ENCODE data around the gene RRP7A. TPM values are rescaled to one million over a fixed set of nuclear protein-coding genes. Genes with fewer than 3 reads are reported as not detected.
"Not testable (repeated sequence)": the region's sequence is repeated elsewhere in the genome, so short reads cannot be mapped to it uniquely, and the experiment has no call there.

Gene RRP7A, protein sequence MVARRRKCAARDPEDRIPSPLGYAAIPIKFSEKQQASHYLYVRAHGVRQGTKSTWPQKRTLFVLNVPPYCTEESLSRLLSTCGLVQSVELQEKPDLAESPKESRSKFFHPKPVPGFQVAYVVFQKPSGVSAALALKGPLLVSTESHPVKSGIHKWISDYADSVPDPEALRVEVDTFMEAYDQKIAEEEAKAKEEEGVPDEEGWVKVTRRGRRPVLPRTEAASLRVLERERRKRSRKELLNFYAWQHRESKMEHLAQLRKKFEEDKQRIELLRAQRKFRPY
- 10 to 100 TPM; 21.8 to 34.7 (median 32.6) TPM for polyA plus RNA-seq (ENCODE audit: insufficient read length in 4 of 4)

- peak; percentile 34 to 54 (median 40) for DNase-seq (ENCODE audit: low read depth in 4 of 4, low spot score in 3 of 4)
Measured at GRCh38 chr22:42519525-42520401, at the start of gene RRP7A. TSS of gene RRP7A (minus strand) at chr22:42519796. CDS start at chr22:42519786, 10 bp downstream.

- DNase-seq (ENCODE audit: low read depth in 4 of 4, low spot score in 3 of 4): not testable (repeated sequence)
Measured at GRCh38 chr22:42567950-42568349, 48.4 kb upstream of the RRP7A start.

- DNase-seq (ENCODE audit: low read depth in 4 of 4, low spot score in 3 of 4): no peak
Measured at GRCh38 chr22:42565956-42566355, 46.4 kb upstream of the RRP7A start.

DNA sequence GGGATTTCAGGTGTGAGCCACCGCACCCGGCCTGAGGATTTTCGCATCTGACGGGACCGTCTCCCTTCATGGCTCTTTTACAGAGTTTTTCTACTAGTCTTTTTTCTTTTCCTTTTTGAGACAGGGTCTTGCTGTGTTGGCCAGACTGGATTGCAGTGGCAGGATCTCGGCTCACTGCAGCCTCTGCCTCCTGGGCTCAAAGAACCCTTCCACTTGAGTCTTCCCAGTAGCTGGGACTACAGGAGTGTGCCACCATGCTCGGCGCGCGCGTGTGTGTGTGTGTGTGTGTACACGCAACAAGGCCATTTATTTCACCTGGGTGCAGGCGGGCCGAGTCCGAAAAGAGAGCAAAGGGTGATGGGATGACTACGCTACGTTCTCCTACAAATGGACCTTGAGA lies 45.1 kb upstream of the RRP7A start:
- no peak for DNase-seq (ENCODE audit: low read depth in 4 of 4, low spot score in 3 of 4)

DNA sequence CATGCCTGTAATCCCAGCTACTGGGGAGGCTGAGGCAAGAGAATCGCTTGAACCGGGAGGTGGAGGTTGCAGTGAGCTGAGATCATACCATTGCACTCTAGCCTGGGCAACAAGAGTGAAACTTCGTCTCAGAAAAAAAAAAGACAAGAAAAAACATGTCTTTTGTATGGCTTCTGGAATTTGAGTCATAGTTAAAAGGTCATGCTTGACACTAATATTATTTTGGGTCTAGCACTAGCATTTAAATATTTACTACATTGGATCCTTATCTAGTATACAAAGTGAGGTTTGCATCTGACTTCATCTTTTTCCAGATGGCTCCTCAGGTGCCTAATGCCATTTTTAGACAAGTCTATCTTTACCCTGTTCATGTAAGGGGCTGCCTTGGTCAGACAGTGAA lies 44.3 kb upstream of the RRP7A start:
- not testable (repeated sequence) for DNase-seq (ENCODE audit: low read depth in 4 of 4, low spot score in 3 of 4)

GRCh38 chr22:42562684-42563083 lies 43.1 kb upstream of the RRP7A start:
- DNase-seq (ENCODE audit: low read depth in 4 of 4, low spot score in 3 of 4): no peak

DNA sequence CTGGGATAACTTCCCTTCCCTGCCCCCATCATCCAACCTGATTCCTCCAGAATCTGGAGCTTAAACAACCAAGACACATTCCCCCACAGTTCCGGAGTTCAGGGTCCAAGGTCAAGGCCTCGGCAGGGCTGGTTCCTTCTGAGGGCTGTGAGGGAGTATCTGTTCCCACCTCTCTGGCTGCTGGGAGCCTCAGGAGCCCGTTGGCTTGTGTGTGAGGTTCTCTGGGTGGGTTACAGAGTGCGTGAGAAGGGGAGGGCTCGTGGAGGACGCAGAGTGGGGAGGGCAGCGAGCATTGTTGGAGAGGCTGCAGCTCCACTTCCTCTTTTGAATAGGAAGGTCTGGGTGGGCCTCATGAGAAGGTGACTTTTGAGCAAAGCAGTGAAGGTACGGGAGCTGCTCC lies 42.7 kb upstream of the RRP7A start:
- DNase-seq (ENCODE audit: low read depth in 4 of 4, low spot score in 3 of 4): no peak

GRCh38 chr22:42561856-42562255 lies 42.3 kb upstream of the RRP7A start:
- no peak for DNase-seq (ENCODE audit: low read depth in 4 of 4, low spot score in 3 of 4)

DNA sequence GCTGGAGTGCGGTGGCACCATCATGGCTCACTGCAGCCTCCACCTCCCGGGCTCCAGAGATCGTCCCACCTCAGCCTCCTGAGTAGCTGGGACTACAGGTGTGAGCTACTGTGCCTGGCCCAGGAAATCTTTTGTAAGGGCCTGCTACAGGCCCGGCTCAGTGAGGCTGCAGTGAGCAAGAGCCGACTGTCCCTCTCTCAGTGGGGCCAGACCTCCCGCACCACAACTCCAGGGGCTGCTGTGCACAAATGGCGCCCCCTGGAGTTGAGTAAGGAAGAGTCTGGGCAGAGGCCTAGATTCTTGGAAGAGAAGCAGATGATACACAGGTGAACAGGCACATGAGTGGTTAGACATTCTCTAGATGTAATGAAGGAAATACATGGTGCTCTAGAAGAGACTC lies 41.2 kb upstream of the RRP7A start:
- no peak for DNase-seq (ENCODE audit: low read depth in 4 of 4, low spot score in 3 of 4)

- no peak for DNase-seq (ENCODE audit: low read depth in 4 of 4, low spot score in 3 of 4)
Measured at GRCh38 chr22:42560381-42560780, 40.8 kb upstream of the RRP7A start.

- peak; percentile 61 to 64 (median 62) for DNase-seq (ENCODE audit: low read depth in 4 of 4, low spot score in 3 of 4)
Measured at GRCh38 chr22:42553475-42554361, 34.1 kb upstream of the RRP7A start, which contains the start of gene SERHL2. TSS of gene SERHL2 (plus strand) at chr22:42553956. CDS start at chr22:42554021, 65 bp downstream.

DNA sequence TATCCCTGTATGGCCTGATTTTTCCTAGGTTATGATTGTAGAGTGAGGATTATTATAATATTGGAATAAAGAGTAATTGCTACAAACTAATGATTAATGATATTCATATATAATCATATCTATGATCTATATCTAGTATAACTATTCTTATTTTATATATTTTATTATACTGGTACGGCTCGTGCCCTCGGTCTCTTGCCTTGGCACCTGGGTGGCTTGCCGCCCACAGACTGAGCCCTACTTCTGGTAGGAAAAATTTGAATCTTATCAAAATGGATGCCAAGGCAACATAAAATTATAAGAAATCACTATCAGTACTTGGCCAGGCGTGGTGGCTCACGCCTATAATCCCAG lies 32.7 kb upstream of the RRP7A start:
- DNase-seq (ENCODE audit: low read depth in 4 of 4, low spot score in 3 of 4): not testable (repeated sequence)

GRCh38 chr22:42549331-42550060 lies 29.9 kb upstream of the RRP7A start:
- no peak for DNase-seq (ENCODE audit: low read depth in 4 of 4, low spot score in 3 of 4)

- no peak for DNase-seq (ENCODE audit: low read depth in 4 of 4, low spot score in 3 of 4)
Measured at GRCh38 chr22:42548597-42549330, 29.2 kb upstream of the RRP7A start.

DNA sequence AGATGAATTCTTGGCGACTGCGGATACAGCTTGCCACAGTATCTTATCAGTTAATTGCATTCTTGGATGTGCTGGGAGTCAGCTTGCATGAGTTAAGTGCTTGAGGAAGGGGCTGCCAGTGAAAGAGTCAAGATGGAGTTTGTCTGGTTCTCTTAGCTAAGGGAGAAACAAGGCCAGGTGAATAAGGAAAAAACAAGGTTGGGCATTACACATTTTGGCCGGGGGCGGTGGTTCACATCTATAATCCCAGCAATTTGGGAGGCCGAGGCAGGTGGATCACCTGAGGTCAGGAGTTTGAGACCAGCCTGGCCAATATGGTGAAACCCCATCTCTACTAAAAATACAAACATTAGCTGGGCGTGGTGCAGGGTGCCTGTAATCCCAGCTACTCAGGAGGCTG lies 28.5 kb upstream of the RRP7A start:
- DNase-seq (ENCODE audit: low read depth in 4 of 4, low spot score in 3 of 4): not testable (repeated sequence)

- DNase-seq (ENCODE audit: low read depth in 4 of 4, low spot score in 3 of 4): no peak
Measured at GRCh38 chr22:42547562-42547961, 28.0 kb upstream of the RRP7A start.

DNA sequence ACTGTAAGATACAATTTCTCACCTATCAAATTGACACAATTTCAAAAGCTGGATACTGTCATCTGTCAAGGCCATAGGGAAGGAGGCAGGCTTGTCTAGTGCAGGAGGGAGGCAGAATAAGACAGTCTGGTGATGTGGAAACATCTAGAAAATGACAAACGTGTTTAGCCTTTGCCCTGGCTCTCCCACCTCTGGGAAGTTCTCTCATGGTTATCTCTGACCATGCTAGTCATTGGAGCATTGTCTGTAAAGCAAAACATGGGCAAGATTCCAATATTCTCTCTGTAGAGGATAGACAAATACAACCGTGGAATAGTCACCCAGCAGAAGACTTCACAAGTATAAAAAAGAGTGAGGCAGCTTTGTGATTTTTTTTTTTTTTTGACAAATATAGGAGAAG lies 25.1 kb upstream of the RRP7A start:
- no peak for DNase-seq (ENCODE audit: low read depth in 4 of 4, low spot score in 3 of 4)

- not testable (repeated sequence) for DNase-seq (ENCODE audit: low read depth in 4 of 4, low spot score in 3 of 4)
Measured at GRCh38 chr22:42539236-42539771, 19.7 kb upstream of the RRP7A start.

DNA sequence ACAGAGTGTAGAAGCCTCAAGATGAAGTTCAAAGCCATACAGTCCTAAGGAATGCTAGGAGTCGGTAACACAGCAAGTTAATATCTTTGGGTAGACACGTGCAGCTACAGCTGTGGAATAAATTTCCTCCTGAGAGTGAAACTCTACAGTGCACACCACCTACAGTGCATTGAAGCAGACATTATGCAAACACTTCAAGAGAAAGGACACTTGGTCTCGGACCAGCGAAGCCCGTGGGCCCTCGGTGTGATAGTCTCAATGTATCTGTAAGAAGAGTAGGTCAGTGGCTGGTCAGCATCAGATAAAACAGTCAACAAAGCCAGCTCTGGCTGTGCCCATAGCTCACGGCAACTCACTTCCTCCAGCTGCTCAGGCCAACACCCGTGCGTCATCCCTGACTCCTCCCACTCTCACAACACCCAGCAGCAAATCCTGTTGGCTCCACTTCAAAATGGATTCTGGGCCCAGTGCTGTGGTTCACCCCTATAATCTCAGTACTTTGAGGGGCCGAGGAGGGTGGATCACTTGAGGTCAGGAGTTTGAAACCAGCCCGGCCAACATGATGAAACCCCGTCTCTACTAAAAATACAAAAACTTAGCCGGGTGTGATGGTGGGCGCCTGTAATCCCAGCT lies 17.7 kb upstream of the RRP7A start:
- DNase-seq (ENCODE audit: low read depth in 4 of 4, low spot score in 3 of 4): not testable (repeated sequence)
